Fibroblast of lung (primary cell): ENCODE data around the gene NUDT22. TPM values are rescaled to one million over a fixed set of nuclear protein-coding genes. Genes with fewer than 3 reads are reported as not detected.

Experiments
- DNase-seq, 2 donors: peaks; one replicate each; pipeline versions ENCODE4 v3.0.0 to v3.0.0-alpha.2; 2010; ENCODE audit warnings: low read depth in 2 of 2
- H2AFZ ChIP-seq: 2 replicates; pipeline ENCODE4 v1.5.1; 2012; ENCODE audit warnings: low read length, control low read depth, inconsistent platforms
- H3K27ac ChIP-seq: 2 replicates; pipeline ENCODE4 v1.5.1; 2011; ENCODE audit warnings: low read length, control low read depth; ENCODE audit not compliant: insufficient read depth
- H3K27me3 ChIP-seq: 2 replicates; pipeline ENCODE4 v1.5.1; 2011; ENCODE audit warnings: mild to moderate bottlenecking, low read length; ENCODE audit not compliant: control insufficient read depth, insufficient read depth
- H3K36me3 ChIP-seq: 2 replicates; pipeline ENCODE4 v1.5.1; 2011; ENCODE audit warnings: low read length; ENCODE audit not compliant: control insufficient read depth, insufficient read depth
- H3K4me1 ChIP-seq: 2 replicates; pipeline ENCODE4 v1.5.1; 2011; ENCODE audit warnings: low read length; ENCODE audit not compliant: control insufficient read depth, insufficient read depth; ENCODE audit errors: extremely low read depth
- H3K4me2 ChIP-seq: 2 replicates; pipeline ENCODE4 v1.5.1; 2011; ENCODE audit warnings: low read length, control low read depth; ENCODE audit not compliant: insufficient read depth; ENCODE audit errors: extremely low read depth
- H3K4me3 ChIP-seq, 4 experiments: fragments of 200-600 bp in 1 of 4; sonication (generic) in 1 of 4; replicated peaks in 1 of 4; 2 replicates each; pipeline ENCODE4 v1.5.1; 2011 to 2016; ENCODE audit warnings: low read length in 4 of 4, low read depth in 3 of 4, mild to moderate bottlenecking in 3 of 4, control low read depth in 2 of 4, inconsistent platforms in 1 of 4, mixed read lengths in 1 of 4; ENCODE audit not compliant: insufficient read depth in 1 of 4; ENCODE audit errors: control extremely low read depth in 1 of 4
- H3K79me2 ChIP-seq: 2 replicates; pipeline ENCODE4 v1.5.1; 2012; ENCODE audit warnings: mild to moderate bottlenecking, low read length, inconsistent platforms; ENCODE audit not compliant: control insufficient read depth, insufficient read depth
- H3K9ac ChIP-seq: 2 replicates; pipeline ENCODE4 v1.5.1; 2011; ENCODE audit warnings: mild to moderate bottlenecking, low read length, control low read depth; ENCODE audit not compliant: insufficient read depth
- H3K9me3 ChIP-seq: 2 replicates; pipeline ENCODE4 v1.5.1; 2012; ENCODE audit warnings: low read depth, low read length; ENCODE audit not compliant: control insufficient read depth, insufficient read depth
- H4K20me1 ChIP-seq: 2 replicates; pipeline ENCODE4 v1.5.1; 2011; ENCODE audit warnings: low read length; ENCODE audit not compliant: control insufficient read depth, insufficient read depth; ENCODE audit errors: extremely low read depth
- CTCF ChIP-seq, 2 donors: IDR thresholded peaks in 1 of 2; conservative IDR thresholded peaks in 1 of 2; 1 replicate in 1 of 2; 2 replicates in 1 of 2; pipeline ENCODE4 v1.5.1; 2011 to 2012; ENCODE audit warnings: low read length in 2 of 2, control low read depth in 1 of 2, inconsistent platforms in 1 of 2, low read depth in 1 of 2, mild to moderate bottlenecking in 1 of 2
- EZH2 ChIP-seq: IDR thresholded peaks from 2 replicates; pipeline ENCODE4 v1.5.1; 2012; ENCODE audit warnings: low read length, control low read depth, mild to moderate bottlenecking; ENCODE audit errors: missing control alignments
- polyA plus RNA-seq, 2 donors: library from polyadenylated mRNA; depleted of rRNA in 1 of 2; stranded (reverse) in 1 of 2; unstranded in 1 of 2; fragments of >200 nt; gene quantifications; 2 replicates each; pipeline ENCODE4 v1.2.1, GENCODE V29; 2011 to 2012; ENCODE audit warnings: missing spikeins in 1 of 2
- total RNA-seq: library from RNA; depleted of rRNA; stranded (reverse); fragments of >200 nt; gene quantifications from 2 replicates; pipeline ENCODE4 v1.2.1, GENCODE V29; 2014

NUDT22 gene
- total and polyA plus RNA-seq, 2 donors (not counting 1 experiment from before 2014, with no cell fraction given), result 18.5 to 71.5 TPM

DNA sequence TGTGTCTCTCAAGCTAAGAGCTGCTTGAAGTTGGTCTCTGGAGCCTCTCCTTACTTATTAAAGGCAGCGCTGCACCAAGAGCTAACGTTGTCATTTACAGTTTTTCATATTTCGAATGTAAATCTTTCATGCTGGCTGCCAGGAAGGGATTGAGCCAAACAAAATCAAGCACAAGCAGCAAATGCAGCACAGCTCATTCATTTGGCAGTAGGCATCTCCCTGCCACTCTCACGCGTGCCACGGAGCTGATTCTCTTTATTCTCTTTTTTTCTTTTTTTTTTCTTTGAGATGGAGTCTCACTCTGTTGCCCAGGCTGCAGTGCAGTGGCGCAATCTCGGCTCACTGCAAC, 6.9 kb downstream of the NUDT22 start:
- TF ChIP-seq CTCF (conservative IDR thresholded peaks at IDR 0.05 in 1 of 2, IDR thresholded peaks at IDR 0.05 in 1 of 2; ENCODE audit: low read depth in 1 of 2, low read length in 2 of 2), result no peak
- no peak for TF ChIP-seq EZH2

DNA sequence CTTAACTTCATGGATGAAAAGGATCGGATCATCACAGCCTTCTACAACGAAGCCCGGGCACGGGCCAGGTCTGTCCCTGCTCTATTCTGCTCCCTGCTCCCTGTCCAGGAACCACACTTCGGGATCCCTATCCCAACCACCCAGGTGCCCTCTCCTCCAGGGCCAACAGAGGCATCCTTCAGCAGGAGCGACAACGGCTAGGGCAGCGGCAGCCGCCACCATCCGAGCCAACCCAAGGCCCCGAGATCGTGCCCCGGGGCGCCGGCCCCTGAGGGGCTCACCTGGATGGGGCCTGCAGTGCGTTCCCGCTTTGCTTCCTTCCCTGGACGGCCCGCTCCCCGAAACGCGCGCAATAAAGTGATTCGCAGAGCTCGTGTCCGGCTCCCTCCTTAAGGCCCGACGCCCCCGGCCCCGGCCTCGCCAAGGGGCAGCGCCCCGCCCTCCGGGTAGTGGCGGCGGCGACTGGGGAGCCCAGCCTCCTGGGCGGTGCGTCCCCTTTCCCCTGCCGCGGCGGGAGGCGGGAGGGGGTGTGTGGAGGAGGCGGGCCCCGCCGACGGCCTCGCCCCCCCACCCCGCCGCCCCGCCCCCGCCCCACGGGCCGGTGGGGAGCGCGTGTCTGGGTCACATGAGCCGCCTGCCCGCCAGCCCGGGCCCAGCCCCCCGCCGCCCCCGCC, 8.0 kb downstream of the NUDT22 start, which contains the start of gene VEGFB:
TSS of gene VEGFB (plus strand) at position 672 of the 674 bp plus-strand sequence. CDS start 250 bp downstream, outside the sequence.
- Histone ChIP-seq H3K9ac (peak within 1 kb of the TSS; percentile 46), H2AFZ (no peak within 1 kb of the TSS), H3K79me2 (peaks cover 8% of the 10 kb centered on the region), H3K27me3 (no peaks in the 10 kb centered on the region), H4K20me1 (no peaks in the 10 kb centered on the region), H3K9me3 (no peaks in the 10 kb centered on the region), H3K4me3 (peak within 1 kb of the TSS; percentile 58 to 76 (median 70)), H3K4me1 (peaks cover 4% of the 10 kb centered on the region), H3K36me3 (peaks cover 13% of the 10 kb centered on the region), H3K4me2 (peak within 1 kb of the TSS; percentile 96), H3K27ac (peak within 1 kb of the TSS; percentile 32)
- TF ChIP-seq CTCF (conservative IDR thresholded peaks at IDR 0.05 in 1 of 2, IDR thresholded peaks at IDR 0.05 in 1 of 2; ENCODE audit: low read depth in 1 of 2, low read length in 2 of 2) (no peak), EZH2 (no peak)
- peak; percentile 34 to 55 for DNase-seq

More for the DNA sequence above, 6.9 kb downstream of the NUDT22 start:
- Histone ChIP-seq H4K20me1 (no peaks in the 10 kb centered on the region), H3K27ac (no peak overlapping the region), H3K27me3 (no peaks in the 10 kb centered on the region), H3K9ac (no peak overlapping the region), H3K4me1 (peaks cover 4% of the 10 kb centered on the region), H3K79me2 (peaks cover 8% of the 10 kb centered on the region), H3K4me3 (no peak overlapping the region), H3K9me3 (no peaks in the 10 kb centered on the region), H2AFZ (no peak overlapping the region), H3K36me3 (peaks cover 7% of the 10 kb centered on the region), H3K4me2 (no peak overlapping the region)
- no peak for DNase-seq

DNA sequence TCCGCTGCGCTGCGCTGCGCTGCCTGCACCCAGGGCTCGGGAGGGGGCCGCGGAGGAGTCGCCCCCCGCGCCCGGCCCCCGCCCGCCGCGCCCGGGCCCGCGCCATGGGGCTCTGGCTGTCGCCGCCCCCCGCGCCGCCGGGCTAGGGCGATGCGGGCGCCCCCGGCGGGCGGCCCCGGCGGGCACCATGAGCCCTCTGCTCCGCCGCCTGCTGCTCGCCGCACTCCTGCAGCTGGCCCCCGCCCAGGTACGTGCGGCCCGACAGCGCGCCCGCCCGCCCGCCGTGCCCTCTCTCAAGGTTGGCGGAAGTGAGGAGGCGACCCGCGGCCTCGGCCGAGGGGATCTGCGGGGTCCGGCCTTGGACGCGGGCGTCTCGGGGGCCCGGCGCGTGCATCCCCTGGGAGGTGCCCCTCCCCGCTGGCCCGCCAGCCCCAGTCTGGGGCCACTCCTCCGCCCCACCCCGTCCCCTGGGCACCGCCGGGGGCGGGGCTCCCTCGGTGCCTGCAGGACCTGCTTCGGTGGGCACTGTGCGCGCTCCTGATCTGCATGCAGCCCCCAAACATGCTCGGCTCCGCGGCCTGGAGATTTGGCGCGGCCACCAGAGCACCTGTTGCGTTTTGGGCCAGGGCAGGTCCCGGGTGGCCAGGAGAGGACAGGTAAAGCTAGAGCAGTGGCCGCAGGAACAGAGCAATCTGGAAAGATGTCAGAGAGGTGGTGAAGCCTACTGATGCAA, 8.7 kb downstream of the NUDT22 start:
- Histone ChIP-seq H3K9me3 (no peaks in the 10 kb centered on the region), H3K27me3 (no peaks in the 10 kb centered on the region), H2AFZ (no peak overlapping the region), H3K9ac (peak overlapping the region; percentile 46), H3K79me2 (peaks cover 8% of the 10 kb centered on the region), H3K4me2 (peak overlapping the region; percentile 96), H3K27ac (peak overlapping the region; percentile 32), H3K4me1 (peaks cover 4% of the 10 kb centered on the region), H3K36me3 (peaks cover 13% of the 10 kb centered on the region), H3K4me3 (peak overlapping the region; percentile 54 to 76 (median 70)), H4K20me1 (no peaks in the 10 kb centered on the region)
- no peak for DNase-seq
- TF ChIP-seq CTCF (conservative IDR thresholded peaks at IDR 0.05 in 1 of 2, IDR thresholded peaks at IDR 0.05 in 1 of 2; ENCODE audit: low read depth in 1 of 2, low read length in 2 of 2) (no peak), EZH2 (no peak)
